MCF 10A (cell line): ENCODE measurements around the gene TTC7B. TPM values are rescaled to one million over a fixed set of nuclear protein-coding genes. Genes with fewer than 3 reads are reported as not detected.

ENCODE experiments used
- BruUV-seq: library from RNA; stranded (reverse); fragments of 400-500 nt; replicated peaks from 2 replicates; lab custom pipeline; 2021; lab: Mats Ljungman, UMichigan
- CTCF ChIA-PET: fragments of 300-600 bp; sonication (Branson Sonifier 250); formaldehyde crosslinking; extraction: SDS; loops from one replicate; lab custom pipeline; 2021; ENCODE audit warnings: antibody characterized with exemption, inconsistent platforms; lab: Yijun Ruan, JAX
- POLR2A ChIA-PET: fragments of 300-600, 350-650 bp; sonication (Branson Sonifier 250); formaldehyde crosslinking; extraction: SDS; loops from one replicate; lab custom pipeline; 2020; ENCODE audit warnings: antibody characterized with exemption, inconsistent platforms; lab: Yijun Ruan, JAX
- DNase-seq: peaks from one replicate; pipeline ENCODE4 v3.0.0-alpha.2; 2018; ENCODE audit not compliant: unreplicated experiment
- H3K27ac Mint-ChIP-seq: one replicate; pipeline ENCODE4 v1.8.0; 2022; ENCODE audit warnings: mild to moderate bottlenecking, low read depth, mixed read lengths; ENCODE audit not compliant: unreplicated experiment
- H3K27me3 Mint-ChIP-seq: one replicate; pipeline ENCODE4 v1.8.0; 2022; ENCODE audit warnings: mixed read lengths; ENCODE audit not compliant: insufficient read depth, unreplicated experiment
- H3K36me3 Mint-ChIP-seq: one replicate; pipeline ENCODE4 v1.8.0; 2022; ENCODE audit warnings: mild to moderate bottlenecking, moderate library complexity, mixed read lengths; ENCODE audit not compliant: insufficient read depth, unreplicated experiment
- H3K4me1 Mint-ChIP-seq: one replicate; pipeline ENCODE4 v1.8.0; 2022; ENCODE audit warnings: mixed read lengths; ENCODE audit not compliant: insufficient read depth, unreplicated experiment
- H3K4me3 Mint-ChIP-seq: one replicate; pipeline ENCODE4 v1.8.0; 2022; ENCODE audit warnings: mild to moderate bottlenecking, moderate library complexity, mixed read lengths; ENCODE audit not compliant: unreplicated experiment
- H3K9me3 Mint-ChIP-seq: one replicate; pipeline ENCODE4 v1.8.0; 2022; ENCODE audit warnings: mixed read lengths; ENCODE audit not compliant: unreplicated experiment
- intact Hi-C: fragments of 100-400 bp; cut with micrococcal nuclease; formaldehyde crosslinking; loops from 2 replicates; pipeline ENCODE4 v1.14.1; 2022
- total RNA-seq: library from RNA; stranded (reverse); gene quantifications from 2 replicates; pipeline ENCODE4 v1.2.3, GENCODE V29; 2022
- TF ChIP-seq, protein P1 (sequence below): fragments of 200-600 bp; IDR thresholded peaks from one replicate; pipeline ENCODE4 v1.8.0; 2022; ENCODE audit warnings: antibody characterized with exemption, mild to moderate bottlenecking; ENCODE audit not compliant: unreplicated experiment

TTC7B gene
- total RNA-seq, 1 experiment from 2014 or later = 31.1 TPM

DNA sequence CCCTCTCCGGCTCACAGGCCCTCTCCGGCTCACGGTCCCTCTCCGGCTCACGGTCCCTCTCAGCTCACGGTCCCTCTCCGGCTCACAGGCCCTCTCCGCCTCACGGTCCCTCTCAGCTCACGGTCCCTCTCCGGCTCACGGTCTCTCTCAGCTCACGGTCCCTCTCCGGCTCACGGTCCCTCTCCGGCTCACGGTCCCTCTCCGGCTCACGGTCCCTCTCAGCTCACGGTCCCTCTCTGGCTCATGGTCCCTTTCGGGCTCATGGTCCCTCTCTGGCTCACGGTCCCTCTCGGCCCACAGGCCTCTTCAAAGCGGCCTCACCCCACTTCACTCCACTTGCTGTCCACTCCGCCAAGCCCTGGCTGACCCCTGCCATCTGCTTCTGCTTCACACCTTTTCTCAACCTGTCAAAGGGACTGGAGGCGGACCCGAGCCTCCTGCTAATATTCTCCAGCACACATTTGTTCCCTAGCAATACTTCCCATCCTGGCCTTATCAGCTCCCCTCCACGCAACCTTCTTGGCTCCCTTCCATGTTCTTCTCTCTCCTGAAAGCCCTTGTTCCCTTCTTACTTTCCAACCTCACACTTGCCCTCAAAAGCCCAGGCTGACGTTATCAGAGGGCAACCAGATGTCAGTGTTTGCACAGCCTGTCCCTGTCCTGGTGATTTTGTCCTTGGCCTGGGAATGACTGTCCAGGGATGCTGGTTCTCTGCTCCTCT, 242.7 kb downstream of the TTC7B start:
- Mint-ChIP-seq H3K9me3 (no peaks in the 10 kb centered on the region), H3K27ac (no peak overlapping the region), H3K36me3 (no peaks in the 10 kb centered on the region), H3K4me3 (no peak overlapping the region), H3K4me1 (no peaks in the 10 kb centered on the region), H3K27me3 (no peaks in the 10 kb centered on the region)
- TF ChIP-seq, protein P1, sequence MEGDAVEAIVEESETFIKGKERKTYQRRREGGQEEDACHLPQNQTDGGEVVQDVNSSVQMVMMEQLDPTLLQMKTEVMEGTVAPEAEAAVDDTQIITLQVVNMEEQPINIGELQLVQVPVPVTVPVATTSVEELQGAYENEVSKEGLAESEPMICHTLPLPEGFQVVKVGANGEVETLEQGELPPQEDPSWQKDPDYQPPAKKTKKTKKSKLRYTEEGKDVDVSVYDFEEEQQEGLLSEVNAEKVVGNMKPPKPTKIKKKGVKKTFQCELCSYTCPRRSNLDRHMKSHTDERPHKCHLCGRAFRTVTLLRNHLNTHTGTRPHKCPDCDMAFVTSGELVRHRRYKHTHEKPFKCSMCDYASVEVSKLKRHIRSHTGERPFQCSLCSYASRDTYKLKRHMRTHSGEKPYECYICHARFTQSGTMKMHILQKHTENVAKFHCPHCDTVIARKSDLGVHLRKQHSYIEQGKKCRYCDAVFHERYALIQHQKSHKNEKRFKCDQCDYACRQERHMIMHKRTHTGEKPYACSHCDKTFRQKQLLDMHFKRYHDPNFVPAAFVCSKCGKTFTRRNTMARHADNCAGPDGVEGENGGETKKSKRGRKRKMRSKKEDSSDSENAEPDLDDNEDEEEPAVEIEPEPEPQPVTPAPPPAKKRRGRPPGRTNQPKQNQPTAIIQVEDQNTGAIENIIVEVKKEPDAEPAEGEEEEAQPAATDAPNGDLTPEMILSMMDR = no peak
- intact Hi-C loops = no loop called here
- ChIA-PET POLR2A (no interaction called here), CTCF (interaction anchor here (0.5 kb wide), 1 partner anchor 328 kb away, joined by 3 read pairs; no protein-coding TSS in a partner anchor)
- DNase-seq = no peak
- BruUV-seq = no TSS peak

DNA sequence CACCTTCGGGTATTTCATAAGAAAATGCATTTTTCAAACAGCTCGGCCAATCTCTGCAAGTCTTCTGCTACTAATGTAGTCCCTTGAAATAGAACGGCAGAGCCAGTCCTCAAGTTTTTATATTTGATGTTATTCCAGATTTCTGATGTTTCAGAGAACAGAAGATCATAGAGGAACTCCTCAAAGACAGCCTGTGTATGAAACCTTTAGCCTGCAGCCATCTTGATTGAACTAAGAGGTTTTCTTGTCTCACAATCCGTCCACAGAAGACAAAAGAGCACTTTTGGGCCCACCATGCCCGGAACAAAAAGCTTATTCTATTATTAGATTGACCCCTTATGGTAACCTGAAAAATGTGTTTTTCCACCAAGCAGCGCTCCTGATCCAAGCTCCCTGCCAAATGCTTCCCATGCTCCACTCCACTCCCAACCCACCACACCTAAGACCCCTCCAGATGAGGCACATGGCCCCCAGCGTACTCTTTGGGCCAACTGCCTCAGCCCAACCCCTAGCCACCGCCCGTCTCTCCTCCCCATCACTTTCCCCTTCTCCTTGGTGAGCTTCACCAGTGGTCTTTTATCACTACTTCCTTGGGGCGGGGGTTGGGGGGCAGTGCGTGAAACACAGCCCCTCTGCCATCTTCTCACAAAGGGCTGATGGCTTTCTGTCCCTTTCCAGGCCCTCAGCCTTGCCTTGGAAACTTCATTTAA, 243.6 kb downstream of the TTC7B start:
- TF ChIP-seq, protein P1 = no peak
- Mint-ChIP-seq H3K9me3 (no peaks in the 10 kb centered on the region), H3K27me3 (no peaks in the 10 kb centered on the region), H3K4me1 (no peaks in the 10 kb centered on the region), H3K36me3 (no peaks in the 10 kb centered on the region), H3K27ac (no peak overlapping the region), H3K4me3 (no peak overlapping the region)
- DNase-seq = no peak
- CTCF ChIA-PET = interaction anchor here (0.6 kb wide), 1 partner anchor 18 kb away, joined by 3 read pairs; no protein-coding TSS in a partner anchor
- POLR2A ChIA-PET = no interaction called here
- no TSS peak for BruUV-seq
- intact Hi-C loops = no loop called here

DNA sequence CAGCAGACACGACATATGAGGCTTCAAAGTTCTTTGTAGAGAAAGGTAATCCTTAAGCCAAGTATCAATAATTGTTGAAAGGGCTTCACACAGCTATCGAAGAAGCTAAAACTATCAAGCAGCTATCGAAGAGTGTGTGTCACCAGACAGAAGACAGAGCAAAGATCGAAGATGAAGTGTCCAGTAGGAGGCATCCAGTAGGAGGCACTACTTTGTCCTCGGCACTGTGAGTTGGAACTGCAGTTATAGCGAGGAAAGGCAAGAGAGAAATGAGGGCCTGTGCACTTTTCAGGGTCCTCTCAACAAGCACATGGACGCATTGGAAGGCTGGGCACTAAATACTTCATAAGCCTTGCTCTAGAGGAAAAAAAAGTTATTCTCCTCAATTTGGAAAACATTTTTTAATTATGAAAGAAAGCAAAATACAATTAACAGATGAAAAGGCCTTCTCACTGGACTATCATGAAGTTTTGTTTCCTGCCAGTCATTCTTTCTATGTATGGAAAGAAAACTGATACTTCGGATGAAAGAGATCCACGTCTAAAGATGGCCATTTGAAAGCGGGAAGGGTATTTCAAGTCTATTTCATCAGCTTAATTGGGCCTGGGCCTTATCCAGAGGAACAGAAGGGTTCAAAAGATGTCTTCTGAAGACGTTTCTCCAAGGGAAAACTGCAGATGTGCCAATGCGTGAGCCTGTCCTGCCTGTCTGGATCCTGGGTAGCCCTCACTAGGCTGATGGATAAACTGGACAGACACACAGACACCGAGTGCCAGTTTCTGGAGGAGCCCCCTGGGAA, 244.9 kb downstream of the TTC7B start:
- Mint-ChIP-seq H3K27ac (no peak overlapping the region), H3K4me1 (no peaks in the 10 kb centered on the region), H3K27me3 (no peaks in the 10 kb centered on the region), H3K9me3 (no peaks in the 10 kb centered on the region), H3K36me3 (no peaks in the 10 kb centered on the region), H3K4me3 (no peak overlapping the region)
- intact Hi-C loops = no loop called here
- no peak for DNase-seq
- CTCF ChIA-PET = interaction anchor here (0.5 to 0.7 kb wide), 2 partner anchors 32 to 56 kb away, joined by 3 to 4 read pairs; no protein-coding TSS in a partner anchor
- no TSS peak for BruUV-seq
- POLR2A ChIA-PET = no interaction called here
- TF ChIP-seq, protein P1 = no peak
